PFSK-1 (cell line): Measurements from ENCODE around the gene LRRC4C.

Experiments
- POLR2AphosphoS5 ChIP-seq: IDR thresholded peaks from 2 replicates; pipeline ENCODE4 v1.6.1; 2012; ENCODE audit warnings: low read depth, mild to moderate bottlenecking, control low read depth, low read length, moderate library complexity
- REST ChIP-seq, 2 experiments: IDR thresholded peaks; 2 replicates each; pipeline versions ENCODE4 v1.6.1 to v1.8.0; 2011 to 2012; ENCODE audit warnings: low read depth in 2 of 2, low read length in 2 of 2, control low read depth in 1 of 2, inconsistent platforms in 1 of 2, mild to moderate bottlenecking in 1 of 2, moderate library complexity in 1 of 2; ENCODE audit not compliant: insufficient read depth in 1 of 2
- TAF1 ChIP-seq: IDR thresholded peaks from 2 replicates; pipeline ENCODE4 v1.6.1; 2012; ENCODE audit warnings: low read length, control low read depth, borderline replicate concordance; ENCODE audit not compliant: insufficient read depth

DNA sequence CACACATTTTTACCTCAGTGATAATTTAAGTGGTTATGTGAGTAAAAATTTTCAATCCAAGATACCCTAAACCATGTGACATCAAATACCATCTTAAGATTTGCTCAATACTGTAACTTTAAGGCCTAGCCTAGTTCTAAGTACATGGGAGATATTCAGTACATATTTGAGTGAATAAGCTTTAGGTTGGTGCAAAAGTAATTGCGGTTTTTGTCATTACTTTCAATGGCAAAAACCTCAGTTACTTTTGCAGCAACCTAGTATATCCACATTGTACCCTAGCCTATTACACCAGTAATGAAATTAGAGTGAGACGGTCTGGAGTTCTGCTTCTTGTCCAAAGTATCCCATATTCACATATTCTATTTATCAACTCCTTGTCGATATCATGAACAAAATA lies 700.1 kb downstream of the LRRC4C start:
- TF ChIP-seq REST (IDR thresholded peaks at IDR 0.05; ENCODE audit: insufficient read depth in 1 of 2, low read depth in 2 of 2, low read length in 2 of 2) (no peak), POLR2AphosphoS5 (no peak), TAF1 (no peak)
